NK-92 (cell line): ENCODE results near the gene NKAIN2.

Experiments
- DNase-seq: peaks from one replicate; lab custom pipeline; 2025; ENCODE audit not compliant: unreplicated experiment; lab: John Stamatoyannopoulos, UW

The NKAIN2 gene

DNA sequence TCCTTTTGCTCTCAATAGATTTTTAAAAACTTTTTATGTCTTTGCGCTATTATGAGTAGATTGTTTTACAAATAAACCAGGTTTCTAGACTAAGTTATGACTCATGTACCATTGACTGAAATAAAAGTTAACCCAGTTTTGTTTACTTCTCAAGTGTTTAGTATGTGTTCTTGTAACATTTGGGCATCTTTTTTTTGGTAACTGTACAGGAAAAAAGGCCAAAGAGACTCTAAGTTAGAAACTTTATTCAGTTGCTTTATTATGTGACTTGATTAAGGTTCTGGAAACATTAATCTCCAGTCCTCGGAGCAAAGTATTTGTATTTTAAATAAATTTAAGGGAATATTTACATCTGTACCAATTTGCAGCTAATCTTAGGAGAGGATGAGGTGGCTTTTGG, 2.9 kb downstream of the NKAIN2 start:
- DNase-seq: no peak

DNA sequence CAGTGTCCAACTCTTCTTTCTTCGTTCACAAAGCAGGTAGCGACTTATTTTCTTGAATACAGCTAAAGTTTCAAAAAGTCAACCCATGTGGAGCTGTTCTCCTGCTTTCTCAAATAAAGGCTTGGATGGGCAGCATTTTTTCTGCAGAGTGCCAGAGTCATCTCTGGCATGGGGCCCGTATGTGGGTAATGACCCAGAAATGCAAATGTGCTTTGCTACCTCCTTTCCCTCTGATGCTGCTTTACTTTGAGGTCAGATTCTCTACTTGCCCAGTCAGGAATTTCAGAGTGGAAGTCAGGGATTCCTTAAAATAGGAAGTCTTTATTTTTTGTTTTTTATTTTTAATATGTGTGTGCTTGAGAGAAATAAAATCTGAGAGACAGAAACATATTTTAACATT, 4.9 kb downstream of the NKAIN2 start:
- no peak for DNase-seq

DNA sequence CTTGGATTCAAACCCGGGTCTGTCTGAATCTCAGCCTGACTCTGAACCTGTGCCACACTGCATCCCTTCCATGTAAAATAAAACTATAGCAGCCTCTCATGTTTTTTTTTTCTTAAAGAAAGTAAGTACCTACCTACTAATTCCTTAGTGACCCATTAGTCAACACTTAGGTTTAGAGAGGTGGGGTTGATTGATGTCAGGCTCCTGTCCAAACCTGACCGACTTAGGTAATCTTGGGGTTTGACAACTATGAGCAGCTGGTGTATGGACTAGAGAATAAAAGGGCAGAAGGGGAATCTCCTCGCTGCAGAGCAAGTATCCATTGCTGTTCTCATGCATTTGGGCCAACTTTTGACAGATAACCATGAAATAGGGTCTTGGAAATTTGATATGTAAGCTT, 6.5 kb downstream of the NKAIN2 start:
- DNase-seq: no peak

DNA sequence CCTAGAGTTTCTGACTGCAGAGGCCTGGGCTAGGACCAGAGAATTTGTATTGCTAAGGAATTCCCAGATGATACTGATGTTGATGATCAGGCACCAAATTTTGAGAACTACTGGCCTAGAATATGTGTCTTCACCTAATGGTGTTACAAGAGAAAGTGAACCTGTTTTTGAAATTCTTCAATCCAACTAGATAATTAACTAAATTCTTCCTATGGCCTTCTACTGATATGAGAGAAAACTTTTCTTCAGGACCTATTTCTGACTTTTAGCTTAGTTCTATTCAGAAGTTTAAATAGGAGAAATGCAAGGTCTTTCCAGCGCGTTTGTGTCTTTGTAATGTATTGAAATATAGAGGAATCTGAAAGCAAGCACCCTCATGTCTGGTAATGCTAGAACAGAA, 7.3 kb downstream of the NKAIN2 start:
- no peak for DNase-seq

DNA sequence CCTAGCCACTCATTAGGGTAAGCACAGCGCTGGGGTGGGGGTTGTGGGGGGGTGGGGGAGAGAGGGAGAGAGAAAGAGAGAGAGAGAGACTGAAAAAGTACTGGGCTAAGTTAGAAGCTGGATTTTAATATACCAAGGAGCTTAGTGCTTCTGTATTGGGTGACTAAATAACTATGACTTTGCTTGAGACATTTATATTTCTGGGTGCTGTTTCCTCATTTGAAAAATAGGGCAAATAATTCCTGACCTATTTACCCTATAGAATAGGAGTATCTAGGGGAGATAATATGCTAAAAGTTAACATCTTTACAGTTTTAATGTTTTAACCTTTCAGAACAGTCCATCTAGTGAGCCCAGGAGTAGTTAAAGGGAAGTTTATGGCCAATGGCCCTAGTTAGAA, 7.7 kb downstream of the NKAIN2 start:
- no peak for DNase-seq

DNA sequence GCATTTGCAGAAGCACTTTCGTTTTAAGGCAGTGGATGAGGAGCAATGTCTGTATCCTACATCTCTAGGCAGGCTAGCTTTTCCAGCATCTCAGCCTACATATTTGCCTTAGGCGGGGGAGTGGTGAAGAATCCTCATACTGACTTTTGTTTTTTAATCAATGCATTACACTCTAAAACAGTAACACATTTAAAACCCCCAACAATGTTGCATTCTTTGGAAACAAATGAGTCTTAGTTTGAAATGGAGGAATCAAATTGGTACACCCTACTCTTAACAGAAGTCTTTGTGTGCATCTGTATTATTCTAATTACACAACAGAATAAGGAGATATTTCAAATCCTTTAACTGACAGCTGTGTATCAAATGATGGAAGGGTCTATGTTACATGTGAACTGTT, 9.0 kb downstream of the NKAIN2 start:
- no peak for DNase-seq

DNA sequence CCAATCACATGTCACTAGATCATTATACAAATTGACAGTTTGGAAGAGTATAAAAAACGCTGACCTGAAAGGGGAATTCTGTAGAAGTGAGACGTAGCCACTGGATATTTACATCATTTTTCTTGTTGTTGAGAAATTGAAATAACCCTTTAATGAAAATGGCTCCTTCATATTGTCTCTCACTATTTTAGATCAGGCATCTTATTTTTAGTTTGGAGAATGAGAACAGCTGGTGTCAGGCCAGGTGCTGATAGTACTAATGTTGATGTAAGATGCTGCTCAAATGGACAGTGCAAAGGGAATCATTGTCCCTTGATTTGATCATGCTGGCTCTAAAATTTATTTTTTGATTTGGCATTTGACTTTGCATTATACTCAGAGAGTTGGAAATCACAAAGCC, 17.4 kb downstream of the NKAIN2 start:
- DNase-seq: no peak

DNA sequence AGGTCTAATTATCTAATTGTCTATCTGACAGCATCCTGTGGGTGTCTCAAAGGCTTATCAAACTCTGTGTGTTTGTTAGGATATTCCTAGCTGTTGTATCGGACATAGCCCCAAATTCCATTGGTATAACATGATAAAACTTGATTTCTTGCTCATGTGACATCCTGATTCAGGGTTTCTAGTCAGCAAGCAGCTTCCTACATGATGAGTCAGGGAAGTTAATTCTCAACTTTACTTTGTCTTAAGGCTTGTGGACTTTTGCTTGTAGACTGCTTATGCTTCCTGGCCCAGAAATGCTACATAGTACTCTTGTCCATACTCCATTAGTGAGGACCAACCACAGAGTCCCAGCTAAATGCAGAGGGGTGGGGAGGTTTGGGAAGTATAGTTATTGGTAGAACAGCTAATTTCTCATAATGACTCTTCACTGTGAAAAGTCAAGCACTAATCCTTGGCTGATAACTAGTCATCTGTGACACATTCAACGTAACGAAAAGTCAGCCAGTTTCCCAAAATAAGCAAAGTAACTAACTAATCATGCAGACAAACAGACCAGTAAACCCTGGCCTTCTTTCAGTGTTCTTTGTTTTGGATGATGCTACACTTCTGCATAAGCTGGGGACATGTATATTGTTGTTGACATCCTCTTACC, 25.8 kb downstream of the NKAIN2 start:
- DNase-seq: no peak

DNA sequence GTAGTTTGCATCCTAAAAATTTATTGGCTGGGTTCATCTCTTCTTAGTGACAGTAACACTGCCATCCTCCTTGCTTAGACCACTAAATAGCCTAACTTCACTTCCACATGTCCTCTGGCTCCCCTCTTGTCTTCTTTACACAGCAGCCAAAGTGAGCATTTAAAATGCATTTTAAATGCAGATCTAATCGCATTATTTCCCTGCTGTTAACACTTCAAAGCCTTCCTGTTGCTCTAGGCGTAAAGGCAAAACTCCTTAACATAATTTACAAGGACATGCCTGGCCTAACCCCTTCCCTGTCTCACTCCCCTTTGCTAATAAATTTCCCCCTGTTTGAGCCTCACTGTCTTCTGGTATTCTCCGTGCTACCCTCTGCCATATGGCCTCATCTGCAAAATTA, 26.5 kb downstream of the NKAIN2 start:
- no peak for DNase-seq

DNA sequence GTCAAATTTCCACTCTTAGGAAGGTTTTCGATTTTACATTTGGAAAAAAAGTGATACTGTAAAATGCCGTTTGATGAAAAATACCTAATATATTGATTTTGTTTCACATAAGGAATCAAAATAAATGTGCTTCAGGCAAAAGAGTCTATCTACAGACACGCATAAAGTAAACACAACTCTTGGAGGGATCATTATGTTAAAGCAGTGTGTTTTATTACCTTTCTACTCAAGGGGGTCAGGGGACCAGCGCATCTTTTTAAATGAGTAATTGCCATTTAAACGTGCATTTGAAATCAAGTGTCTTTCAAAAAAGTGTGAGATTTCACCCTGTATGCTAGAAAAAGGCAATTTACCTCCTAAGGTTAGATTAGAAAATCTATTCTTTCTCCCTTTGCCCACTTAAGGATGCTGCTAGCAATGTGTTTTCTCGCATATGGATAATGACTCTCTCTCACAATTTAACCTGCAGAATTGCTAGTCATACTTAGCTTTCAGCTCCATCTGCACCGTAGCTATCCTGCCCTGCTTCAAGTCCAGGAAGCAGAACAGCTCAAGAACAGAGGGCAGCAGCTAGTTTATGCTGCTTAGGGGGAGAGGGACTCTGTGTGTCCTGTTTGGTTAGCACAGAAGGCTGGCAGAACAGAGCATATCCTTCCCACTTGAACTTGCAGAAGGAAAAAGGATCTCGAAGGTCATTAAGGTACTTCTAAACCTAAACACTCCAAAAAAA, 35.0 kb downstream of the NKAIN2 start:
- DNase-seq: no peak

DNA sequence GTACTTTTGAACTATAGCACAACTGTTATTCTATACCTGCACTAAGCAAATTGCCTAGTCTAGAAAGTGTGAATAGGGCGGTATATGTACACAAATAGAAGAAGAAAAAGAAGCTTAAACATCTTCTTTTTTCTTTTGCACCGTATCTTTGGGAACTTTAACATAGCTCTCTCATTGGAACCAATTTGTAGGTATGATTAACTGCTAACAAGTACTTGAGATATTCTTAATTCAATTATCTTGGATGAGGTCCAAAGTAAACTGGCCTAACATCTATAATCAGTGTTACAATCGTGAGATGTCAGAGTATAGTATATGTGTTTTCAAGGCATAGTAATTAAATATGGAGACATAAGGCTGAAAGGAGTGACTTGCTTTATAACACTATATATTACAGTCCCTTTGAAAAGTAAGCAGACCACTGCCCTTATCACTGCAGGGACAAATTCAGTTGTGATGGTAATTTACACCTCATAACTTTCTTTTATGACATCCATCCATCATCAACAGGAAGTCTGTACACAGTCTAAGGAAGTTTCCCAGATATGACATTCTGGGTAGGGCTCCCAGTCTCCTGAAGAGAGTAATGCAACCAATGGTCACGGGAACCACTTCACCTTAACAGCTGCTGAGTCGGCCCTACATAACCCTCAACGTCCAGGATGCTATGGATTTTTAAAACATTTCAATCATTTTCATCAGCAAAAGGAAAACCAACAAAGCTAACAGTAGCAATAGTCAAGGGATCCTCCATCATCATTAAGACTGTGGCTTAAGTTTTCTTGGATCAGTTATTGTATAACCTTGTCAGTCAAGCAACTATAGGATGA, 37.6 kb downstream of the NKAIN2 start:
- no peak for DNase-seq

DNA sequence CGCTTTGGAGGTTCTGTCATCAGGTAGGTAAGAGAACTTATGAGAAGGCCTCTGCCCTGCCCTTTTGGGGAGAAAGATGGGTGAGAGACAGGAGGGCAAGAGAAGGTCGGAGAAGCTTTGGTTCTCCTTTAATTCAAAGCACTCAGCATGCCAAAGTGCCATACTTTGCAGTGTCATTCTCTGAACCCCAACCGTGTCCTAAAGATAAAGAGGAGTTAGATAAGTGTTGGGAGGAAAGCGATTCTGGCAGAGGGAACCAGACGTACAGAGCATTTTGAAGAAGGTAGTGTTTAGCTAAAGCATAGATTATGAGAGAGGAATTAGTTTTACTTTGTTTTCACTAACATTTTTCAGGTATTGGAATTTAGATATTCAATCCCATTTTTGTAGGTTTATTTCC, 40.3 kb downstream of the NKAIN2 start:
- DNase-seq: no peak

DNA sequence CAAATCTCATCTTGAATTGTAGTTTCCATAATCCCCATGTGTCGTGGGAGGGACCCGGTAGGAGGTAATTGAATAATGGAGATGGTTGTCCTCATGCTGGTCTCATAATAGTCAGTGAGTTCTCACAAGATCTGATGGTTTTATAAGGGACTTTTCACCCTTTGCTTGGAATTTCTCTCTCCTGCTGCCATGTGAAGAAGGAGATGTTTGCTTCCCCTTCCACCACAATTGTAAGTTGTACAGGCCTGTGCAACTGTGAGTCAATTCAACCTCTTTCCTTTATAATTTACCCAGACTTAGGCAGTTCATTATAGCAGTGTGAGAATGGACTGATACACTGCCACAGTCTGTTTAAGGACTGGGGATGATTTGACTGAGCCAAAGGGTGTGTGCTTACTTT, 44.7 kb downstream of the NKAIN2 start:
- no peak for DNase-seq

DNA sequence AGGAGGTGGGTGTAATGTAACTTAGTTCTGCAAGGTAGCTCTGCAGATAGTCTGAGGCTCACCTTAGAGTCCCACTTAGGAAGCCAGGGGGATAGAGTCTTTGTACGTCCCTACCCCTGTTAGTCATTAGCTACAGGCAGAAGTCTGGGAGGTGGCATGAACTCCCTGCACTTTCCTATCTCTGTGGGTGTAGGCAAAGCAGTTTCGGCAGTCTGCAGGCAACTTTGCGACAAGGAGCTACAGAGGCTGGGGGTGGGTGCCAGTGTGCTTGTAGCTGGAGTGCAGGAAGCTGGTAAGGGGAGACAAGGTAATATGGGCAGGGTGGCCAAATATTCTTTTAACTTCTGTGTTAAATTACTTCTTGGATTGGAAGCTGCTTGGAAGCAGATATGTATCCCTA, 45.7 kb downstream of the NKAIN2 start:
- no peak for DNase-seq

DNA sequence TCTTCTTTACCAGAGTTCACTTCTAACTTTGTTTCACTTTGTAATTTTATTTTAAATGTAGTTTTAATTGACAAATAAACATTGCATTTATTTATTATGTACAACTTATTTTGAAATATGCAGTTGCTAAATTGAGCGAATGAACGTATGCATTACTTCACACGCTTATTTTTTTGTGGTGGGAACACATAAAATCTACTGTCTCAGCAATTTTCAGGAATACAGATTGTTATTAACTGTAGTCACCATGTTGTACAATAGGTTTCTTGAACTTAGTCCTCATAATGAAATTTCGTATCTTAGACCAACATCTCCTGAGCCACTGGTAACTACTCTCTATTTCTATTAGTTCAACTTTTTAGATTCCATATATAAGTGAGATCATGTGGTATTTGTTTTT, 46.9 kb downstream of the NKAIN2 start:
- no peak for DNase-seq

DNA sequence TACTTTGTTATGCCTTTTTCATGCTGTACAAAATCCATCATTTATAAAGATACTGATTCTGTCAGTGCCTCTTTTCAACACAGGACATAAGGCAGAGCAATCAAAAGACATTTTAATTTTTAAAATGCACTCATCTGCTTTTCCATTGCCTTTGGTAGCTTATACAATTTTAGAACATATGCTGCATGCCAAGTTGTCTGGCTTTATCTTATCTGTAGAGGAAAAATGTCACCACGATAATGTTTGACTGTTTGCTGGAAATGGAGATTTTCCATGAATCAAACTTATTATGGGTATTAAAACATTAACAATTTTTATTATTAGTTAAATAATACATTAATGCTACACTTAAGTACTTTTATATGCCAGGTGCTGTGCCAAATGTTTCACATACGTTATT, 50.5 kb downstream of the NKAIN2 start:
- DNase-seq: no peak

DNA sequence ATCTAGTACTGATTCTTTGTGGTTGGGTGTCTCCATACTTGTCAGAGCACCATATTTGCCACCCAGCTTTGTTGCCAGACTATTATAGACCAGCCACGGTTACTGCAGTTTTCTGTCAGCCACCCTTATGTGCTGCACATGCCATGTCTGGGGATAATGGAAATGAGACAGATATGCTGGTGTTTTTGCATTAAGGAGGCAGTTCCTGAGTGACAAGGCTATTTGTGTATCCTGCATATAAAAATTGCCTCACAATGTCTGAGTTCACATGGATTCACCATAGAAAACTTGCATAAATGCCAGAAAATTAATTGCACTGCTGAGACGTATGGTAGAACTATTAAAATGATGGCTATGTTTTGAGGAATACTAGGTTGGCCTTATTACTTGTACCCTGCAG, 51.8 kb downstream of the NKAIN2 start:
- no peak for DNase-seq

DNA sequence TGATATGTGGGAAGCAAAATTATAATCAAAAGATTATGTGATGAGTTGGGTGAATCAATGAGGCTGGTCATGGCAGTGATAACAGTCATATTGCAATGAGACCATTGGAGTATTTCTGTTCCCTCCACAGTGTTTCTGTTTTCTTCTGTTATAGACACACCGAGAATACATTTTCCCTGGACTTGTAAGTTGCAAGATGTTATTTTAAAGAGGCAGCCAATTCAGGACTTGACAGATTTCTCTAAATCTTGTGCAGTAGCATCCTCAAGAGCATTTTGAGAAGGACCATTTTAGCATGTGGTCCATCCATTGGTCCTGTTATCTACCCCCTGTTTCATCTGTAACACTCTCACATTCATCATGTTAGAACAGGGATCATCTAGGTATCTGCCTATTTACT, 55.6 kb downstream of the NKAIN2 start:
- DNase-seq: no peak

DNA sequence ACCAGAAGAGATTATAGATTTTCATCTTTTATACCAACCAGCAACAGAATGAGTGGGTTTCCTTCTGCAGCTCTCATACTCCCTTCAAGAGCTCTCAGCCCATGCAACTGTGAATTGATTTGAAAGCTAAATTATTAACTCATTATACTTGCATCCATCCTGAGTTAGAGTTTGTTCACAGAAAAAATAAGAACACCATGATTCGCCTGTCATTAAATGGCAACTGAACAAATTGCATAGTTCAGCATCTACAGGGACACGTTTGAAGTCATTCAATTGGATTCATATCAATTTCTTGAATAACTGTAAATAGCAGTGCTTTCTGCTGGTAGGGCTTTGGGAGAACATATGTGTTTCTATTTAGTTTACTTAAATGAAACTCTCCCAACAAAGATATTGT, 65.7 kb downstream of the NKAIN2 start:
- DNase-seq: no peak

DNA sequence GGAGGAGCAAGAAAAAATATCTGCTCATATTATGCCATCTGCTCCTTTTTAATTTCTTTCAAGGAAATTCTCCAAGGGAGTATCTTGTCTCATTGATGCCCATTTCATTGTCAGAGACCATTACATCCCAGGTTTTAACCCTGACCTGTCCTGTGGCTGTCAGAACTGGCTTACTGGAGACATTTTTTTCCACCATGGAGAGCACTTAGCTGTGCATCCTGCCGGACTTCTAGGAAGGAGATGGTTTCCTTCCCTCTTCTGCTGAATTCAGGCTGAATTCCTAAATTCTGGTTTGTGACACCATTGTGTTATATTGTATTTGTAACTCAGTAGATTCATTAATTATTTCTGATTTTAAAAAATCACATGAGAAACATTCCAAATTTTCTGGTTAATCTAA, 70.3 kb downstream of the NKAIN2 start:
- no peak for DNase-seq

DNA sequence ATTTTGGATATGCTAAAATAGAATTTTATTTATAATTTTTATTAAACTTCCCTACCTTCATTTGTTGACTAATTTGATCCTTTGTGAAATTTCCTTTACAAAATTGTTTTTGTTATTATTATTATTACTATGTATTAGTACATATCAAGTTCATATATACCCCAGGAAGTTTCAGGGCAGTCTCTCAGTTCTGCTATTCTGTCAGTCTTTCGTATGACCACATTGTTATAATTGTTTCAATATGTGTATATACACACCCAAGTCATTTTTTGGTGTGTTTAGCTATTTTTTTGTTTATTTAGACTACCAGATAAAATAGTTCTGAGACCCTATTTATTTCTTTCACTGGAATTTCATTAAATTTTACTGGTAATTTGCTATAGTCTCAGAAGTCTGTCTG, 72.1 kb downstream of the NKAIN2 start:
- no peak for DNase-seq

DNA sequence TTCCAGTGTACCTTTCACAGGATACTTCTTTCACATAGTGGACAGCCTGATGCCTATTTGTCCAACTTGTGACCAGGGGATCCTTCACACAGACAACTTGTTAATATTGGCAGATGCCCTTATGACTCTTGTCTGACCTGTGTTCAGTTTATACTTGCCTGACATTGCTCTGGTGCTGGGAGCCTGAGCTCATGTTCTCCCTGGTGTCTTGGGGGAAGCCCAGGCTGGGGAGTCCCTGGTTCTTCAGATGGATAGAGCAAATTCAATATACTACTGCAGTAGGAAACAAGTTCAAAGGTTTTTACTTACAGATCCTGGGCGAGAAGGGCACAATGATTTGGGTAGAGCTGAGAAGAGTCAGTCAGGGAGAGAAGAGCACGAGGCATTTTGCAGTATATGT, 76.1 kb downstream of the NKAIN2 start:
- no peak for DNase-seq
